ENCODE measurements around the gene HOXC4.
A peak's percentile ranks its signal among the peaks of the same experiment; 100 is the strongest.
"Not testable (repeated sequence)": the region's sequence is repeated elsewhere in the genome, so short reads cannot be mapped to it uniquely, and the experiment has no call there.

The HOXC4 gene

GRCh38 chr12:54068418-54069070, 14.9 kb downstream of the HOXC4 start:
- Histone ChIP-seq H3K4me3 (no peak overlapping the region), H3K27ac (no peak overlapping the region)
- TF ChIP-seq CTCF (IDR thresholded peaks at IDR 0.05), result no peak
- DNase-seq (ENCODE audit: low spot score), result no peak

GRCh38 chr12:54071942-54072341, 18.3 kb downstream of the HOXC4 start:
- TF ChIP-seq CTCF (IDR thresholded peaks at IDR 0.05), result no peak
- no peak overlapping the region for H3K4me3 ChIP-seq
- no peak overlapping the region for H3K27ac ChIP-seq
- no peak for DNase-seq (ENCODE audit: low spot score)

GRCh38 chr12:54074308-54074707, 20.7 kb downstream of the HOXC4 start:
- no peak for DNase-seq (ENCODE audit: low spot score)
- Histone ChIP-seq H3K4me3 (no peak overlapping the region), H3K27ac (no peak overlapping the region)
- TF ChIP-seq CTCF (IDR thresholded peaks at IDR 0.05), result no peak

- H3K27ac ChIP-seq, result no peak overlapping the region
- no peak overlapping the region for H3K4me3 ChIP-seq
- no peak for DNase-seq (ENCODE audit: low spot score)
- no peak for TF ChIP-seq CTCF (IDR thresholded peaks at IDR 0.05)
These were observed 21.8 kb downstream of the HOXC4 start for GRCh38 chr12:54075409-54075808.

GRCh38 chr12:54075974-54076373, 22.3 kb downstream of the HOXC4 start:
- Histone ChIP-seq H3K27ac (no peak overlapping the region), H3K4me3 (no peak overlapping the region)
- DNase-seq (ENCODE audit: low spot score), result no peak
- no peak for TF ChIP-seq CTCF (IDR thresholded peaks at IDR 0.05)

GRCh38 chr12:54077843-54078242, 24.2 kb downstream of the HOXC4 start:
- not testable (repeated sequence) for H3K27ac ChIP-seq; H3K4me3 ChIP-seq; DNase-seq (ENCODE audit: low spot score)

GRCh38 chr12:54079115-54079514, 25.5 kb downstream of the HOXC4 start:
- H3K27ac ChIP-seq, result peak overlapping the region in 1 of 2 donors; percentile 10
- not testable (repeated sequence) for DNase-seq (ENCODE audit: low spot score); H3K4me3 ChIP-seq

- not testable (repeated sequence) for H3K27ac ChIP-seq; H3K4me3 ChIP-seq; DNase-seq (ENCODE audit: low spot score)
These were observed 26.6 kb downstream of the HOXC4 start for GRCh38 chr12:54080008-54080924.

- DNase-seq (ENCODE audit: low spot score); H3K27ac ChIP-seq: not testable (repeated sequence)
- H3K4me3 ChIP-seq, result peak overlapping the region; percentile 30
These were observed 27.4 kb downstream of the HOXC4 start for GRCh38 chr12:54081053-54081514.

GRCh38 chr12:54081581-54082396, 28.2 kb downstream of the HOXC4 start:
- Histone ChIP-seq H3K27ac (peak overlapping the region in 1 of 2 donors; percentile 15), H3K4me3 (peak overlapping the region; percentile 63)
- not testable (repeated sequence) for DNase-seq (ENCODE audit: low spot score)
